ENCODE results near the gene CTNNA2.

Gene CTNNA2

DNA sequence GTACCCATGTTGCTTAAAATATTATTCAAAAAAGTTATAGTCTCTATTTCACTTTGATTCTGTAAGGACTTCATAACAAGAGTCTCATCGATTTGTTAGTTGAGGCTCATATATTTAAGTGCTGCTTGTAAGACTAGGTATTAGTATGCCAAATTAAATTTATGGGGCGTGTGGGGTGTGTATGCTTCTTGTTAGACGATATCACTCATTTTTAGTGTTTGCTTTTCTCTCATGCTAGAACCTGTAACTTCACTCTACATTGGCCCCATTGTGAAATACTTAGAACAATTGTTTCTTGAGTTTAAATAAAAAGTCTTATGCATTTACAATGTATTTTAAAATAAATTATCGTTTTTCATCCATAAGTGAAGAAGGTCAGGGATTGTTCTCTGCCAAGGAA, 63.6 kb downstream of the CTNNA2 start:
- H3K9ac ChIP-seq (ENCODE audit: low read length) = no peak overlapping the region
- no peaks in the 10 kb centered on the region for H3K9me3 ChIP-seq (ENCODE audit: control insufficient read depth, low read length)
- H3K4me1 ChIP-seq (ENCODE audit: control insufficient read depth, insufficient read depth, low read length) = no peaks in the 10 kb centered on the region

GRCh38 chr2:79578952-79579351, 66.1 kb downstream of the CTNNA2 start:
- H3K9ac ChIP-seq (ENCODE audit: low read length) = no peak overlapping the region
- H3K36me3 ChIP-seq (ENCODE audit: control insufficient read depth, insufficient read depth, low read length) = no peaks in the 10 kb centered on the region
- no peak overlapping the region for H3K4me3 ChIP-seq (ENCODE audit: low read length)
- H3K4me1 ChIP-seq (ENCODE audit: control insufficient read depth, insufficient read depth, low read length) = no peaks in the 10 kb centered on the region
- H3K27me3 ChIP-seq (ENCODE audit: control insufficient read depth, insufficient read depth, low read length) = no peaks in the 10 kb centered on the region
- H3K9me3 ChIP-seq (ENCODE audit: control insufficient read depth, low read length) = no peaks in the 10 kb centered on the region

More for the DNA sequence above, 63.6 kb downstream of the CTNNA2 start:
- Histone ChIP-seq H3K4me3 (ENCODE audit: low read length) (no peak overlapping the region), H3K36me3 (ENCODE audit: control insufficient read depth, insufficient read depth, low read length) (no peaks in the 10 kb centered on the region), H3K27me3 (ENCODE audit: control insufficient read depth, insufficient read depth, low read length) (no peaks in the 10 kb centered on the region)

- no peaks in the 10 kb centered on the region for H3K4me1 ChIP-seq (ENCODE audit: control insufficient read depth, insufficient read depth, low read length)
Measured at GRCh38 chr2:79580175-79580574, 67.3 kb downstream of the CTNNA2 start.

DNA sequence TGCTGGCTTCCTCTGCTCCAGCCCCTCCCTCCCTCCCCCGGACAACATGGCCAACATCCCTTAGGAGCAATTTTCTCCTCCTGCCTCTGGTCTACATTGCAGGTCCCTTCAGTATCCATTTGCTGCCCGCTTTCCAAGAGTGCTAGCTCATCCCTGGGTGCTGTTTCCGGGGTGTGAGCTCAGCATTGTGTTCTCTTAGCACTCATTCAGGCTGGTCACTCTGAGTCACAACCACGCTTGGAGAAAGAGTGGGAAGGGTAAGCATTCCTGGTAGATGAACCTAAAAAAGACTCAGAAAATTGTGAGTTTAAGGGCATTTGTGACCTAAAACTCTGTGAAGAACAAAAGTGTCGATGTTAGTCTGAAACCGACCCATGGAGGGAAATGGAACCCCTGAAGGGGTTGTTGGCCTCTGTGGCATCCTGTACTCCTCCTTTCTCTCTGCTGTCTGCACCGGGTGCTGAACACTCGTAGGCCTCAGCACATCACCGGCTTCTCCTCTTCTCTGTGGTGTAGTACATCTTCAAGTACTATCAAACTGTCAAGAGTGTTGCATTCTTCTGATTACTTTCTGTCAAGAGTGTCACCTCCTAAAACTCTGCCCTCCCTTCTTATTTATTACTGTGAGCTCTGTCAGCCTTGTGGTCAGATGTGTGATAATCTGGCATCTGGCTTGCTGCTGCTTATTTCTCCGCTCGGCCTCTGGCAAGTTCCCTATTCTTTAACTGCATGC, 73.0 kb downstream of the CTNNA2 start:
- H3K27me3 ChIP-seq (ENCODE audit: control insufficient read depth, insufficient read depth, low read length) = no peaks in the 10 kb centered on the region
- no peaks in the 10 kb centered on the region for H3K36me3 ChIP-seq (ENCODE audit: control insufficient read depth, insufficient read depth, low read length)
- no peak overlapping the region for H3K4me3 ChIP-seq (ENCODE audit: low read length)

More at GRCh38 chr2:79580175-79580574, 67.3 kb downstream of the CTNNA2 start:
- no peaks in the 10 kb centered on the region for H3K9me3 ChIP-seq (ENCODE audit: control insufficient read depth, low read length)
- H3K27me3 ChIP-seq (ENCODE audit: control insufficient read depth, insufficient read depth, low read length) = no peaks in the 10 kb centered on the region
- no peaks in the 10 kb centered on the region for H3K36me3 ChIP-seq (ENCODE audit: control insufficient read depth, insufficient read depth, low read length)
- no peak overlapping the region for H3K9ac ChIP-seq (ENCODE audit: low read length)
- no peak overlapping the region for H3K4me3 ChIP-seq (ENCODE audit: low read length)

DNA sequence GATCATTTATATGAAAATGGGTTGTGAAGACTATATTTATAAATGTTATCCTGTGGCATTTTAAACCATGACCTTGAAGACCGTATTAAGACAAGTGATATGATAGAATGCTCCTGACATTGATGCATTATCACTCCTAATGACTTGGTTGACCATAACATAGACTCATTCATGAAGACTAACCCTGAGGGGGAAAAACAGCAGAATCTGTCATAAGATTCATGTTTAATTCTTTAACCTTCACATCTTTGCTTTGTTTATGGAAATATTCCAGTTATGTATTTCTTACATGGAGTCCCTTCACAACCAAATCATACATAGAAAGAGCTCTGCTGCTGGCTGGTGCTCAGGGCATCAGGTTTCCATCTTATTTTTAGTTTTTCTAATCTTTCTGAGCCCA, 78.4 kb downstream of the CTNNA2 start:
- no peaks in the 10 kb centered on the region for H3K27me3 ChIP-seq (ENCODE audit: control insufficient read depth, insufficient read depth, low read length)
- H3K4me3 ChIP-seq (ENCODE audit: low read length) = no peak overlapping the region
- no peaks in the 10 kb centered on the region for H3K9me3 ChIP-seq (ENCODE audit: control insufficient read depth, low read length)
- no peaks in the 10 kb centered on the region for H3K4me1 ChIP-seq (ENCODE audit: control insufficient read depth, insufficient read depth, low read length)
- no peaks in the 10 kb centered on the region for H3K36me3 ChIP-seq (ENCODE audit: control insufficient read depth, insufficient read depth, low read length)
- no peak overlapping the region for H3K9ac ChIP-seq (ENCODE audit: low read length)

More for the DNA sequence above, 73.0 kb downstream of the CTNNA2 start:
- no peaks in the 10 kb centered on the region for H3K9me3 ChIP-seq (ENCODE audit: control insufficient read depth, low read length)
- H3K4me1 ChIP-seq (ENCODE audit: control insufficient read depth, insufficient read depth, low read length) = no peaks in the 10 kb centered on the region
- no peak overlapping the region for H3K9ac ChIP-seq (ENCODE audit: low read length)

- no peak overlapping the region for H3K9ac ChIP-seq (ENCODE audit: low read length)
- no peaks in the 10 kb centered on the region for H3K4me1 ChIP-seq (ENCODE audit: control insufficient read depth, insufficient read depth, low read length)
- no peak overlapping the region for H3K4me3 ChIP-seq (ENCODE audit: low read length)
- H3K9me3 ChIP-seq (ENCODE audit: control insufficient read depth, low read length) = no peaks in the 10 kb centered on the region
- no peaks in the 10 kb centered on the region for H3K36me3 ChIP-seq (ENCODE audit: control insufficient read depth, insufficient read depth, low read length)
- no peaks in the 10 kb centered on the region for H3K27me3 ChIP-seq (ENCODE audit: control insufficient read depth, insufficient read depth, low read length)
Measured at GRCh38 chr2:79593237-79593867, 80.5 kb downstream of the CTNNA2 start.

GRCh38 chr2:79596403-79596802, 83.6 kb downstream of the CTNNA2 start:
- no peak overlapping the region for H3K4me3 ChIP-seq (ENCODE audit: low read length)
- H3K36me3 ChIP-seq (ENCODE audit: control insufficient read depth, insufficient read depth, low read length) = no peaks in the 10 kb centered on the region
- no peaks in the 10 kb centered on the region for H3K27me3 ChIP-seq (ENCODE audit: control insufficient read depth, insufficient read depth, low read length)
- no peaks in the 10 kb centered on the region for H3K4me1 ChIP-seq (ENCODE audit: control insufficient read depth, insufficient read depth, low read length)
- no peaks in the 10 kb centered on the region for H3K9me3 ChIP-seq (ENCODE audit: control insufficient read depth, low read length)
- H3K9ac ChIP-seq (ENCODE audit: low read length) = no peak overlapping the region

GRCh38 chr2:79604748-79605147, 91.9 kb downstream of the CTNNA2 start:
- H3K36me3 ChIP-seq (ENCODE audit: control insufficient read depth, insufficient read depth, low read length) = no peaks in the 10 kb centered on the region
- H3K4me3 ChIP-seq (ENCODE audit: low read length) = no peak overlapping the region
- no peaks in the 10 kb centered on the region for H3K9me3 ChIP-seq (ENCODE audit: control insufficient read depth, low read length)
- no peaks in the 10 kb centered on the region for H3K4me1 ChIP-seq (ENCODE audit: control insufficient read depth, insufficient read depth, low read length)
- no peak overlapping the region for H3K9ac ChIP-seq (ENCODE audit: low read length)
- no peaks in the 10 kb centered on the region for H3K27me3 ChIP-seq (ENCODE audit: control insufficient read depth, insufficient read depth, low read length)

GRCh38 chr2:79611448-79612016, 98.7 kb downstream of the CTNNA2 start:
- Histone ChIP-seq H3K9ac (ENCODE audit: low read length) (no peak overlapping the region), H3K4me1 (ENCODE audit: control insufficient read depth, insufficient read depth, low read length) (no peaks in the 10 kb centered on the region), H3K36me3 (ENCODE audit: control insufficient read depth, insufficient read depth, low read length) (no peaks in the 10 kb centered on the region), H3K27me3 (ENCODE audit: control insufficient read depth, insufficient read depth, low read length) (no peaks in the 10 kb centered on the region), H3K4me3 (ENCODE audit: low read length) (no peak overlapping the region), H3K9me3 (ENCODE audit: control insufficient read depth, low read length) (no peaks in the 10 kb centered on the region)

DNA sequence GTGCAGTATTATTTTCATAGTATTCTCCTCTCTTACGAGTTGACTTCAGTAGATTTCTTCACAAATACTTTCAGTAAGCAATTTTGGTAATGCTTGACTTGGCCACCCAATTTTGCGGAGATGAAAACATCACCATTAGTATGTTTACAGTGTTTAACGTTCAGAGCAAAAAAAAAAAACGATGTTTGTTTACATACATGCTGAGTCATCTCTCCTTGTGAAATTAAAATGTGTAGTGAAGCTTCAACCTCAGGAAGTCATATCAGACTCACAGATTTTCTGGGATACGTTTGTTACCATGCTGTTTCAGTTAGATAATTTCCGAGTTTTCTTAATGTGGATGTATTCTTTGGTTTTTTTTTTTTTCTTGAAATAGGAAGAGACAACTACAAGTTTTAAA, 100.1 kb downstream of the CTNNA2 start:
- no peak overlapping the region for H3K4me3 ChIP-seq (ENCODE audit: low read length)
- no peaks in the 10 kb centered on the region for H3K27me3 ChIP-seq (ENCODE audit: control insufficient read depth, insufficient read depth, low read length)
- no peaks in the 10 kb centered on the region for H3K4me1 ChIP-seq (ENCODE audit: control insufficient read depth, insufficient read depth, low read length)
- H3K36me3 ChIP-seq (ENCODE audit: control insufficient read depth, insufficient read depth, low read length) = no peaks in the 10 kb centered on the region
- no peaks in the 10 kb centered on the region for H3K9me3 ChIP-seq (ENCODE audit: control insufficient read depth, low read length)
- H3K9ac ChIP-seq (ENCODE audit: low read length) = no peak overlapping the region

DNA sequence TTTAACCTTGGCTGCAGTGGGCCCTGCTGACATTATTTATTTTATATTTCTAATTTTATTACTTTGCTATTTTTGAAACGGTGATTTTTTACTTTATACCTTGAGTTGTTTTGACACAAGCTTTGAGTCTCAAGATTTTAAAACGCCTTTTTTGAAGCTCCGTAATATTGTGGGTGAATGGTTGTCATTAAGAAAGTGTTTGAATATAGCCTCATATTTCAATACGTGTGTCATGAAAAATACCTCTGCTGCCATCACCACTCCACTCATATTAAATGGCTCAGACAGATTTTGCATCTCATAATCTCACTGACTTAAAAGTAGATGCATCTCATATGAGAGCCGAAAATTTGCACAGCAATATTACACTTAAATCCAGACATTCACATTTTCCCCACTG, 106.6 kb downstream of the CTNNA2 start:
- H3K4me1 ChIP-seq (ENCODE audit: control insufficient read depth, insufficient read depth, low read length) = no peaks in the 10 kb centered on the region
- H3K9ac ChIP-seq (ENCODE audit: low read length) = no peak overlapping the region
- H3K9me3 ChIP-seq (ENCODE audit: control insufficient read depth, low read length) = no peaks in the 10 kb centered on the region
- H3K4me3 ChIP-seq (ENCODE audit: low read length) = no peak overlapping the region
- H3K36me3 ChIP-seq (ENCODE audit: control insufficient read depth, insufficient read depth, low read length) = no peaks in the 10 kb centered on the region
- no peaks in the 10 kb centered on the region for H3K27me3 ChIP-seq (ENCODE audit: control insufficient read depth, insufficient read depth, low read length)

GRCh38 chr2:79619976-79620375, 107.1 kb downstream of the CTNNA2 start:
- no peaks in the 10 kb centered on the region for H3K4me1 ChIP-seq (ENCODE audit: control insufficient read depth, insufficient read depth, low read length)
- no peaks in the 10 kb centered on the region for H3K9me3 ChIP-seq (ENCODE audit: control insufficient read depth, low read length)
- no peak overlapping the region for H3K4me3 ChIP-seq (ENCODE audit: low read length)
- no peaks in the 10 kb centered on the region for H3K36me3 ChIP-seq (ENCODE audit: control insufficient read depth, insufficient read depth, low read length)
- no peak overlapping the region for H3K9ac ChIP-seq (ENCODE audit: low read length)
- H3K27me3 ChIP-seq (ENCODE audit: control insufficient read depth, insufficient read depth, low read length) = no peaks in the 10 kb centered on the region

All from mucosa of stomach (tissue), 1 donor.